HG03460 (cell line): ENCODE measurements around the gene NELFE.
A peak's percentile ranks its signal among the peaks of the same experiment; 100 is the strongest.

Experiments
- ATAC-seq: cut with Tn5 transposase; IDR thresholded peaks from one replicate; pipeline ENCODE4 v1.9.1; 2021; ENCODE audit not compliant: unreplicated experiment

Gene NELFE

DNA sequence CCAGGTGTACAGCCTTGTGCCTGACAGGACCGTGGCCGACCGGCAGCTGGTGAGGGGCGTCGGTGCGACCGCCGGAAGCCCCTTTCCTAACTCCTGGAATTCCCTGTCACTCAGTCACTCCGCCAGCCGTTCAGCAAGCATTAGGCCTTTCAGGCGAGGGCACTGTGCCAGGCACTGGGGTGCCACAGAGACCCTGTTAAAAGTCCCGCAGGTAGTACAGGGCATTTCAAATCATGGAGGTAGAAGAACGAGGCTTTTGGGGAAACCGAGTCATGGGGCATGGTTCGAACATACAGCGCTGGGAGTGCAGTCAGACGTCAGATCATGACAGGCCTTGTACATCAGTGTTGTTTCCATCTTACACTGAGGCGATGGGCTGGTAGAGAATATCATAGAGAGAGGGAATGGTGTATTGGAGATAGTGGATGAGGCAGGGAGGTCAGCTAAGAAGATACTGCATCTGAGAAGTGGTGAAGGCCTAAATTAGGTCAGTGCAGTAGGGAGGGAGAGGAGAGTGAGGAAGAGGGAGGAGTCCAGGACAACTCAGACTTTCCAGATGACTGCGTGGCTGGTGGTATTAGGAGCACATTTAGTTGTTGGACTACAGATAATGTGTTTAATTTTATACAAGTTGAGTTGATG lies 14.1 kb upstream of the NELFE start:
- no peak for ATAC-seq

GRCh38 chr6:31971993-31972708 lies 13.4 kb upstream of the NELFE start, which contains the start of gene DXO:
Gene DXO (minus strand): TSS chr6:31972138. CDS start chr6:31971675, 463 bp downstream.
- peak; percentile 82 for ATAC-seq

DNA sequence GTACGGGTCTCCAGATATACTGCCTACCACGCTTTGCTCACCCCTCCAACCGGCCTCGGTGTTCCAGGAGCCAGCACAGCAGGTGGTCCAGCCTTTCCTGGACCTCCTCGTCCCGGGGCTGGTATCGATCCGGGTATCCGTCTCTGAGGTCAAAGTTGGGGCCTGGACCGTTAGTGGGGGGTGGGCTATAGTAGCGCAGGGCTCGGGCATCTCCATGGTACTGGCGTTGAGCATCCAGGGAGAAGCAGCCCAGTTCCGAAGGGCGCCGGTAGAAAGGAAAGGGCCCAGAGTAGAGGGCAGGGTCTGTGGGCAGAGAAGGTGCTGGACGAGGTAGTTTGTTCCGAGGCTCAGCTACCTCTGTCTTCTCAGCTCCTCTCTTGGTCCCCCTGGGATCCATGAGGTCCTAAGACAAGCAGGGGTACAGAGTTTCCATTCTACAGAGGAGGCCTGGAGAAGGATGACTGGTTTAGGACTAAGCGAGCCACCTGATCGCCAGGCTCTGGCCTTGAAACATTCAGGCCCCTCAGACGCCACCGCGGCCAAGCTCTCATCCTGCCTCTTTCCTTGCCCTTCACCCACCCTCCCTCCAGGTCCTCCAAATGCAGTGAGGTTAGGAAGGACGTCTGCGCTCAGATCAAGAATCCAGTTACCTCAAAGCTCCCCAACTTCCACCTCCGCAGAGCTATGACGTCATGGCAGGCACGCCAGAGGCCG lies 12.7 kb upstream of the NELFE start:
- ATAC-seq, result no peak

DNA sequence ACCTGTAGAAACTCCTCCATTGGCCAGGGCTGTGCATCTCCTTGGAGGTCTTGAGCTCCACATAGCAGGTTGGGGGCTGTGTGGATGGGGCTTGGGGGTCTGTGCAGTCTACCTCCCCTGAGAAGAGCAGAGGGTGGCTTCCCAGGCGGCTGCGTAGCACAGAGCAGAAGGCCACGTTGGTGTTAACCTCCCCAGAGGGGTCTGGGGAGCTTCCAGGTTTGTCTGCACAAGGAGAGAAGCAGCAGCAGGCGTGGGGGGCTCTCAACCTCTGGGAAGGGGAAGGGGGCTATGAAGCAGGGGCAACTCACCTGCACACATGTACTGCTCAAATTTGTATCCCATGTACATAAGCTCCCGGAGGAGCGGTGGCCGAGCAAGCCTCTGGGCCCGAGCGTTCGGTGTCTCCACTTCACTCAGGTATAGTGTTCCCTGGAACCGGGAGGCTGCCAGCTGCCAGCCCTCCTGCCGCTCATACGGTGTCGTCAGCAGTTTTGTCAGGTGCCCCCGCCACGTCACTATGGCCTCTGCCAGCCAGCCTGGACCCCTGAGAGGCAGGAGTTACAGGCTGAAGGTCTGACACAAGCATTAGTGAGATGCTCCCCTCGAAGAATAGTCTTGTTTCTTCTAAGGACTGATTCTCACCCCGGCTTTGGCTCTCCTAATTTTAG lies 12.0 kb upstream of the NELFE start:
- no peak for ATAC-seq

DNA sequence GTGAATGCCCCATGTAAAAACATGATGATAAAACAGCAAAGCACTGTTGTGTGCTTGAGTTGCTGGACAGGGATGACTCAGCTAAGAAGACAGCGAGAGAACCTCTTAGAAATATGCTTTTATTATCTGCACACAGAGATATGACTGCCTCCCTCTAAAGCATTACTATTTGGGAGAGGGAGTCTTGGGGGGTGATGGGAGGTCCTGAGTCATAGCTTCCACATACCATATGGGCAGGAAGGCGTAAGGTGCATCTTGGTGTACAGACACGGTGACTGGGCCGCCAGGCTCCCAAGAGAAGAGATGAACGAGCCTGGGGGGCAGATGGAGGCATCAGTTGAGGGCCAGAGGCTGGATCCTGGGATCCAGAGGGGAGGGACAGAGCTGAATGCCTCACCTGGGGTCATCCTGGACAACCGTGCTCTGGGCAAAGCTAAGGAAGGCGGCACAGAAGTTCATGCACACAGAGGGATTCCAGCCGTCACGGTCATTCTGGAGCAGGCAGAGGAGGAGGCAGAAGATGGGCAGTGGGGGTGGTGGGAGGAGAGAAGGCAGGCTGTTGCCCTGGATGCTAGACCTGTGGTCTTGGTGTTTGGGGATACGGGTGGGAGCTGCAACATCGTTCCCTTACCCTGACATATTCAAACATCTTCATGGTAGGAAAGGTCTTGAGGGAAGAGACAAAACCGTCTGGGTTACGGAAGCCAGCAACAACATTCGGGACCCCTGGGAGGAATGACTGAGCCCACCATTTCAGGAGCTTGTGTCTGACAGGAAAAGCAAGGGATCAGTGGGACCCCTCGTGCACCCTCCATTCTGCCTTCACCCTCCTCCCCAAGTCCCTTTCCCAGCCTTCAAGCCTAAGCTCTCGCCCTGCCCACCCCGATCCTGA lies 11.2 kb upstream of the NELFE start:
- no peak for ATAC-seq

GRCh38 chr6:31968791-31969711 lies 10.3 kb upstream of the NELFE start:
- ATAC-seq, result no peak

GRCh38 chr6:31968326-31968725 lies 9.6 kb upstream of the NELFE start:
- ATAC-seq, result no peak

- no peak for ATAC-seq
Observed at GRCh38 chr6:31967926-31968320, 9.2 kb upstream of the NELFE start.

- ATAC-seq, result no peak
Observed at GRCh38 chr6:31966997-31967925, 8.5 kb upstream of the NELFE start.

GRCh38 chr6:31966506-31966905 lies 7.7 kb upstream of the NELFE start:
- ATAC-seq, result no peak

GRCh38 chr6:31965700-31966099 lies 6.9 kb upstream of the NELFE start:
- ATAC-seq, result no peak

DNA sequence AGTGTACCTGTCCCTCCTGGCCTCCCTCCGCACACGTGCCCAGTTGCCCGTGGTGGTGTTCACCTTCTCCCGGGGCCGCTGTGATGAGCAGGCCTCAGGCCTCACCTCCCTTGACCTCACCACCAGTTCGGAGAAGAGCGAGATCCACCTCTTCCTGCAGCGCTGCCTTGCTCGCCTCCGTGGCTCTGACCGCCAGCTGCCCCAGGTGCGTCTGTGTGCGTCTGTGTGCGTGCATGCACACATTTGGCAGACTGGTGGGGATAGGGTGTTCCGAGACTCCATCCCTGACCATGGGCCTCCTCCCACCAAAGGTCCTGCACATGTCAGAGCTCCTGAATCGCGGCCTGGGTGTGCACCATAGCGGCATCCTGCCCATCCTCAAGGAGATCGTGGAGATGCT lies 5.2 kb upstream of the NELFE start:
- no peak for ATAC-seq

- ATAC-seq, result no peak
Observed at GRCh38 chr6:31961616-31962015, 2.8 kb upstream of the NELFE start.

- peak; percentile 2 for ATAC-seq
Observed at GRCh38 chr6:31958412-31958740, 395 bp downstream of the NELFE start.

DNA sequence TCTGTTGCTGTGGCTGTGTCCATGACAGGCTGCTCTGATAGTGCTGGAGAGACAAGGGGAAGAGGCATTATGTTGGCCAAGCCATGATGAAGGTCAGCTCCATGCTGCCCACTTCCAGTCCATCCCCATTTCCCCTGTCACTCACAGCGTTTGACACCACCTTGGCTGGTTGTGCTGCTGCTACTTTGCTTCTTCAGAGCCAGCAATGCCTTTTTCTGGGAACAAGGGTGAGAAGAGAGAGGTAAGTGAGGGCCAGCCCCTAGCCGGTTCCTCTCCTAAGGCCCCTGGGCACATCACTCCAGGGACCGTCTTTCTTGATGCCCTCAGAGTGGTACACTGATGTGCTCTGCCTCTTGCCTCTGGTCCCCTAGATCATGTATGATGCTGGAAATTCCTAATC lies 2.0 kb downstream of the NELFE start:
- no peak for ATAC-seq

DNA sequence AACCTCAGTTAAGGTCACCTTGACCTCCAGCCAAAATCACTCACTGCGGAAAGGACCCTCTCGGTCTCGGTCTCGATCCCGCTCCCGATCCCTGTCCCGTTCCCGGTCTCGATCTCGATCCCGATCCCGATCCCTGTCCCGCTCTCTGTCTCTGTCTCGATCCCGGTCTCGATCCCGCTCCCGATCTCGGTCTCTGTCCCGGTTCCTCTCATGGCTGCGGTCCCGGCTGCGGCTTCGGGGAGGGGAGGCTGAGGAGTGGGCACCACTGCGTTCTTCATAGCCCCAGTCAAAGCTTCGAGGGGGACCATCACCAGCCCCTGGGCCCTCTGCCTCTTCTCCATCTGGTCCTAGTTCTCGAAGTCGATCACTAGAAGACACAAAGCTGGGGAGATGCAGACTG lies 4.3 kb downstream of the NELFE start:
- ATAC-seq, result no peak

DNA sequence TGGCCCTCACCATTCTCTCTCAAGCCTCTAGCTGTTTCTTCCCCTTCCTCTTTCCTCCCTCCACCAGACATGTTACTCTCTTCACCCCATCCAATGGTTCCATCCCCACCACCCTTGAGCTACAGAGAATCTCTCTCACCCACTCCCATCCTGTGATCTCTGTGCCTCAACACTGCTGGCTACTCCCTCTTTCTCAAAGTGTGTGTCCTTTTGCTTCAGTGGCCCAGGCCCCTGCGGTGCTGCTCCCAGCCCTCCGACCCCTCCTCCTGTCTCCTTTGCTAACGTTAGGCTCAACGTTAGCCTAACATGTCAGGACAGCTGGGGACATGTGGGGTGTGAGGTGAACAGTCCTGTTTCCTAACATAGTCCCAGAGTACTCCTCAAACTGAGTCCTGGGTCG lies 5.9 kb downstream of the NELFE start:
- no peak for ATAC-seq

DNA sequence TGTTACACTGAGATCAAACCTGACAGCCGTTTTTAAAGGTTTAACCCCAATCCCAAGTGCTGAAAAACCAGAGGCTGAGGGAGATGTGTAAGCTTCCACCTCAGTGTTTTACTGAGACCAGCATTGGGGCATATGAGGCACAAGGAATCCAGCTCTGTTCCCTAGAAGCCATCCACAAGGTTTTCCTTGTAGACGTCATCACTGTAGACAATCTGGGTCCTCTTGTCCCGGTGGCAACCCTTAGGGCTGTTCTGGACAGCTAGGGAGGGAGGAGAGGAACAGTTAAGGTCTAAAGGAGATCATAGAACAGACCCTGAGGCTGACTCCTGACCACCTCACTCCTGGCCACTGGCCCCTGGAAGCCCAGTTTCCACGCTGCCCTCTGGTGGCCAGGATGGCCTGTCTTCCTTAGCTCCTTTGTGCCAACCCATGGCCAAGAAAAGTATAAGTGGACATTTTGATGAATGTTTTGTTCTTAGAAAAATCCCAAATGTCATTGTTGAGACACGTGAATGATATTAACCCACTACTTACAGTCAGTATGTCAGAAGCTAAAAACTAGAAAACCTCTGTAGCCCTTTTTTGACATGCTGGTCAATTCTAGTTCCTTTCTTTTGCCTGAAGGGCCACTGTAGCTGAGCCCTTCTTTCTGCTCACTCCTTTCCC lies 6.5 kb downstream of the NELFE start:
- ATAC-seq, result no peak
